Measurements from ENCODE around the gene PRKCD. TPM values are rescaled to one million over a fixed set of nuclear protein-coding genes. Genes with fewer than 3 reads are reported as not detected.
A peak's percentile ranks its signal among the peaks of the same experiment; 100 is the strongest.

PRKCD gene
- total RNA-seq, 2 experiments from 2014 or later = 9.1 to 10.2 TPM

DNA sequence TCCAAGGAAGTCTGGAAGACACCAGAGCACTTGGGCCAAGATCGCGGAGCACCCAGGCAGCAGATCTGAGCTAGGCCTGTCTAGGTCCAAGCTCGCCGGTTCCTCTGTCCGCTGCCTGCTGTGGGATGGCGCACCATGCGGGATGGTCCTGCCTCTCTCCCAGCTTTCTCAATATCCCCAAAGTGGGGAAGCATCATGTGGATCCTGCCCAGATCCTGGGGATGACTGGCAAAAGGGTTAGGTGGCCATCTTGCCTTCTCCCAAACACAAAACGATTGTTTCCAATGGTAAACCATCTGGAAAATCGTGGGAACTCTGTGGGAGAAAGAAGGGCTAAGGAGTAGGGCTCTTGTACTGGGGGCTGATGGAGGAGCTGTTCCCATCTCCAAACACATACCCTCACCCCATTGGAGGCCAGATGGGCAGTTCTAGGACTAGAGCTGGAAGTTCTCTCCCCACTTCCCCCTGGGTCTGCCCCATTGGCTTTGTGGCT, 8.9 kb downstream of the PRKCD start:
- peaks cover 14% of the 10 kb centered on the region for H3K4me1 Mint-ChIP-seq (ENCODE audit: low read depth)
- no peaks in the 10 kb centered on the region for H3K27me3 Mint-ChIP-seq (ENCODE audit: low read depth)
- no peaks in the 10 kb centered on the region for H3K36me3 Mint-ChIP-seq (ENCODE audit: low read depth)
- no peak overlapping the region for H3K27ac Mint-ChIP-seq
- no peak overlapping the region for H3K4me3 Mint-ChIP-seq
- intact Hi-C loops (cut with micrococcal nuclease) = no loop called here
- H3K9me3 Mint-ChIP-seq = no peaks in the 10 kb centered on the region
- DNase-seq = no peak
- CTCF ChIA-PET = interaction anchor here (1.3 to 1.4 kb wide), 2 partner anchors 23 to 36 kb away, joined by 3 read pairs; no protein-coding TSS in a partner anchor

DNA sequence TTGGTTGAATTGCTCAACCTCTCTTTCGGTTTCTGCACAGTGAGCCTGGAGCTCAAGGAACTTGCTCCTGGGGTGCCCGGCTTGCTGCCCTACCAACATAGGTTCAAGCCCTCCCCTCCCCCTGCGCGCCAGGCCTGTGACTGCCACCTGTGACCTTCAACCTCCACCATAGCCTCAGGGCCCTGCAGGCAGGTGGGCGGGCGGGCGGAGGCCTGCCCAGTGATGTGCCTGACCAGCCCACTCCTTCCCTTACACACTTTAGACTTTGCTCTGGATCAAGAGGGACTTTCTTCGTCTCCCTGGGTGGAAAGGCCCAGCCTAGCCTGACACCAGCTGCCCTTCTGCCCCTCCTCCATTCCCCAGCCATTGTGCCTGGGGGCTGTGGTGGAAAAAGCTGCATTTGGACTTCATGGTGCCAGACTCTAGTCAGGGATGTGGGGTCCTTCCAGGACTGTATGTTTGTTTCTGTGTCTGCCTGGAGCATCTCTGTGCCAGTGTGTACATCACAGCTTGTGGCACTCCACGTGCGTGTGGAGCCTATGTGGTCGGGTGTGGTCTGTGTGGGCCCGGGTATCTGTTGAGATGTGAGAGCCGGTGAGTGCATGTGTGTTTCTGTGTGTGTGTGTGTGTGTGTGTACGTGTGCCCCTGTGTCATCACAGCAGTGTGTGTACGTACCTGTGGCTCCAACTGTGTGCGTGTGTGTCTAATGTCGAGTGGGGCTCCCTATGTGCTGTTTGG, 9.5 kb downstream of the PRKCD start:
- CTCF ChIA-PET = interaction anchor here (1.3 to 1.4 kb wide), 2 partner anchors 24 to 36 kb away, joined by 3 read pairs; no protein-coding TSS in a partner anchor
- peak; percentile 37 for DNase-seq
- H3K36me3 Mint-ChIP-seq (ENCODE audit: low read depth) = peaks cover under 1% of the 10 kb centered on the region
- H3K4me1 Mint-ChIP-seq (ENCODE audit: low read depth) = peaks cover 14% of the 10 kb centered on the region
- no peak overlapping the region for H3K27ac Mint-ChIP-seq
- H3K9me3 Mint-ChIP-seq = no peaks in the 10 kb centered on the region
- H3K4me3 Mint-ChIP-seq = no peak overlapping the region
- intact Hi-C loops (cut with micrococcal nuclease) = no loop called here
- no peaks in the 10 kb centered on the region for H3K27me3 Mint-ChIP-seq (ENCODE audit: low read depth)

DNA sequence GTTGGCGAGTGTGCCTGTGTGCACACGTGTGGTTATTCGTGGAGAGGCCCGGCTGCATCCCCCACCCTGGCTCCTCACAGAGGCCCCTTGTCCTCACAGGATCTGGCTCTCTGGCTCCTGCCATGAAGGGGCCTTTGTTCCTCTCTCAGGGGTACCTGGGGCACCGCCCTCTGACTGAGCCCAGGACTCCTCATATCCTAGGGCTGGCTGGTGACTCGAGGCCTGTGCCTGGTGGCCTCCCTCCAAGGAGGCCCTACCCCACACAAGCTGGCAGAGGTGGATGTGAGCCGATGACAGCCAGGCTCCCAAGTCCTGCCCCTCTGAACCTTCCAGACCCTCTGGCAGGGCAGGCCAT, 10.0 kb downstream of the PRKCD start:
- H3K4me1 Mint-ChIP-seq (ENCODE audit: low read depth) = peaks cover 14% of the 10 kb centered on the region
- peaks cover 2% of the 10 kb centered on the region for H3K36me3 Mint-ChIP-seq (ENCODE audit: low read depth)
- no peak overlapping the region for H3K27ac Mint-ChIP-seq
- CTCF ChIA-PET = interaction anchor here (0.9 to 1.3 kb wide), 2 partner anchors 24 to 39 kb away, joined by 3 read pairs; no protein-coding TSS in a partner anchor
- H3K27me3 Mint-ChIP-seq (ENCODE audit: low read depth) = no peaks in the 10 kb centered on the region
- no peak overlapping the region for H3K4me3 Mint-ChIP-seq
- no peaks in the 10 kb centered on the region for H3K9me3 Mint-ChIP-seq
- no peak for DNase-seq
- intact Hi-C loops (cut with micrococcal nuclease) = no loop called here

- Mint-ChIP-seq H3K27me3 (ENCODE audit: low read depth) (no peaks in the 10 kb centered on the region), H3K36me3 (ENCODE audit: low read depth) (peaks cover 2% of the 10 kb centered on the region), H3K9me3 (no peaks in the 10 kb centered on the region), H3K4me1 (ENCODE audit: low read depth) (peaks cover 14% of the 10 kb centered on the region), H3K27ac (no peak overlapping the region), H3K4me3 (no peak overlapping the region)
- intact Hi-C loops (cut with micrococcal nuclease) = no loop called here
- no peak for DNase-seq
- CTCF ChIA-PET = interaction anchor here (0.9 to 1.1 kb wide), 2 partner anchors 39 to 75 kb away, joined by 3 read pairs; no protein-coding TSS in a partner anchor
Measured at GRCh38 chr3:53171827-53172505, 11.0 kb downstream of the PRKCD start.

DNA sequence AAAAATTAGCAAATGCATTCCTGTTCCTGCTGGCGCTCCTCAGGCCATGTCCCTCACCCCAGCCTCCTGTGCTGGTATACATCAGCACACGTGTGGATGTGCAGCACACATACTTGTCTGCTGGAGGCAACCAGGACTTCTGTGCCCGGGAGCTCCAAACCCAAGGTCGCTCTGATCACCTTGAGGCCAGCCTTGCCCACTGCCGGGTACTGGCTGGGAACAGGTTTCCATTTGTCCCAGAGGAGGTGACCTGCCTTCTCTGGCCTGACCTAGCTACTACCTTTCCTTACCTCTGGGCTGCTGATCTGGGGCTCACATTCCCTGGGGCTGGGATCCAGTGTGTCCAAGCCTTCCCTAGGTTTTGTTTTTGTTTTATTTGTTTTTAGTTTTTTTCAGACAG, 12.1 kb downstream of the PRKCD start:
- CTCF ChIA-PET = interaction anchor here (1.1 kb wide), 1 partner anchor 76 kb away, joined by 3 read pairs; no protein-coding TSS in a partner anchor
- Mint-ChIP-seq H3K4me1 (ENCODE audit: low read depth) (peaks cover 14% of the 10 kb centered on the region), H3K36me3 (ENCODE audit: low read depth) (peaks cover 2% of the 10 kb centered on the region)

GRCh38 chr3:53174346-53175250, 13.6 kb downstream of the PRKCD start:
- H3K27ac Mint-ChIP-seq = no peak overlapping the region
- DNase-seq = no peak

More for the DNA sequence above, 12.1 kb downstream of the PRKCD start:
- Mint-ChIP-seq H3K4me3 (no peak overlapping the region), H3K27ac (no peak overlapping the region), H3K27me3 (ENCODE audit: low read depth) (no peaks in the 10 kb centered on the region), H3K9me3 (no peaks in the 10 kb centered on the region)
- intact Hi-C loops (cut with micrococcal nuclease) = no loop called here
- DNase-seq = no peak

GRCh38 chr3:53175613-53176540, 14.9 kb downstream of the PRKCD start:
- CTCF ChIA-PET = interaction anchor here (1.2 kb wide), 1 partner anchor 20 kb away, joined by 3 read pairs; no protein-coding TSS in a partner anchor
- H3K4me3 Mint-ChIP-seq = no peak overlapping the region

More at GRCh38 chr3:53174346-53175250, 13.6 kb downstream of the PRKCD start:
- Mint-ChIP-seq H3K4me3 (no peak overlapping the region), H3K36me3 (ENCODE audit: low read depth) (peaks cover 2% of the 10 kb centered on the region), H3K27me3 (ENCODE audit: low read depth) (no peaks in the 10 kb centered on the region), H3K4me1 (ENCODE audit: low read depth) (peaks cover 8% of the 10 kb centered on the region), H3K9me3 (no peaks in the 10 kb centered on the region)
- CTCF ChIA-PET = no interaction called here
- intact Hi-C loops (cut with micrococcal nuclease) = no loop called here

DNA sequence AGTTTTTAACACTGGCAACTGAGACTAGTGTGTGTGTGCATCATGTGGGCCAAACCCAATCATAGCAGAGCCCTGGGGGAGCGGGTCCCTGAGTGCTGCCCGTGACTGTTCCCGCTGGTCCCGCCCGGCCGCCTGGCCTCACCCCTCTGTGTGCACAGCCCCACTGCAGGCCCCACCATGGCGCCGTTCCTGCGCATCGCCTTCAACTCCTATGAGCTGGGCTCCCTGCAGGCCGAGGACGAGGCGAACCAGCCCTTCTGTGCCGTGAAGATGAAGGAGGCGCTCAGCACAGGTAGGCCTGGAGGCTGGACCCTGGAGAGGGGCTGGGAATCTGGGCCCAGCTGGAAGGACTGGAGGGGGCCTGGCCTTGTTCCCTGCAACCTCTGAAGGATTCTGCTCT, 17.2 kb downstream of the PRKCD start:
- Mint-ChIP-seq H3K4me1 (ENCODE audit: low read depth) (no peaks in the 10 kb centered on the region), H3K36me3 (ENCODE audit: low read depth) (peaks cover 2% of the 10 kb centered on the region), H3K27ac (no peak overlapping the region), H3K4me3 (no peak overlapping the region), H3K27me3 (ENCODE audit: low read depth) (no peaks in the 10 kb centered on the region), H3K9me3 (no peaks in the 10 kb centered on the region)
- CTCF ChIA-PET = no interaction called here
- intact Hi-C loops (cut with micrococcal nuclease) = no loop called here
- DNase-seq = no peak

More at GRCh38 chr3:53175613-53176540, 14.9 kb downstream of the PRKCD start:
- intact Hi-C loops (cut with micrococcal nuclease) = no loop called here
- H3K27ac Mint-ChIP-seq = no peak overlapping the region
- no peaks in the 10 kb centered on the region for H3K9me3 Mint-ChIP-seq
- H3K4me1 Mint-ChIP-seq (ENCODE audit: low read depth) = peaks cover 2% of the 10 kb centered on the region
- no peak for DNase-seq
- H3K36me3 Mint-ChIP-seq (ENCODE audit: low read depth) = peaks cover 2% of the 10 kb centered on the region
- no peaks in the 10 kb centered on the region for H3K27me3 Mint-ChIP-seq (ENCODE audit: low read depth)

GRCh38 chr3:53179580-53179979, 18.6 kb downstream of the PRKCD start:
- DNase-seq = no peak
- H3K36me3 Mint-ChIP-seq (ENCODE audit: low read depth) = peaks cover 2% of the 10 kb centered on the region
- H3K4me3 Mint-ChIP-seq = no peak overlapping the region
- H3K4me1 Mint-ChIP-seq (ENCODE audit: low read depth) = no peaks in the 10 kb centered on the region
- CTCF ChIA-PET = interaction anchor here (0.7 kb wide), 1 partner anchor 17 kb away, joined by 3 read pairs; no protein-coding TSS in a partner anchor
- H3K27me3 Mint-ChIP-seq (ENCODE audit: low read depth) = no peaks in the 10 kb centered on the region
- no peak overlapping the region for H3K27ac Mint-ChIP-seq
- H3K9me3 Mint-ChIP-seq = no peaks in the 10 kb centered on the region
- intact Hi-C loops (cut with micrococcal nuclease) = no loop called here

GRCh38 chr3:53180305-53181023, 19.5 kb downstream of the PRKCD start:
- no peaks in the 10 kb centered on the region for H3K27me3 Mint-ChIP-seq (ENCODE audit: low read depth)
- intact Hi-C loops (cut with micrococcal nuclease) = no loop called here
- no peak for DNase-seq
- H3K27ac Mint-ChIP-seq = no peak overlapping the region
- H3K4me1 Mint-ChIP-seq (ENCODE audit: low read depth) = no peaks in the 10 kb centered on the region
- no peaks in the 10 kb centered on the region for H3K9me3 Mint-ChIP-seq
- CTCF ChIA-PET = interaction anchor here (0.7 kb wide), 1 partner anchor 16 kb away, joined by 3 read pairs; no protein-coding TSS in a partner anchor
- H3K4me3 Mint-ChIP-seq = no peak overlapping the region
- H3K36me3 Mint-ChIP-seq (ENCODE audit: low read depth) = peaks cover 4% of the 10 kb centered on the region

DNA sequence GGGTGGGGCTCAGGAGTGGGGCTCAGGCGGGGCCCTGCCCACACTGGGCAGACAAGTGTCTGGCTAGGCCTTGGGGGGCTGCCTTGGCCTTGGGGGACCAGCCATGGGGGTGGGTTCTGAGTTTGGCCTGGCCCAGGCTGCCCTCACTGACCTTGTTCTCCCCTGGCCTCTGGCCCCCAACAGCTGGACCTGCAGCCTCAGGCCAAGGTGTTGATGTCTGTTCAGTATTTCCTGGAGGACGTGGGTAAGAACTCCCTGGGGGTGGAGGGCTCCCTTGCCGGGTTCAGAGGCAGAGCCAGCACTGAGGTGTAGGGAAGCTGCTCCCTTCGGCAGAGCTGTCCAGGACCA, 20.0 kb downstream of the PRKCD start:
- CTCF ChIA-PET = no interaction called here
- Mint-ChIP-seq H3K4me3 (no peak overlapping the region), H3K27me3 (ENCODE audit: low read depth) (no peaks in the 10 kb centered on the region), H3K9me3 (no peaks in the 10 kb centered on the region), H3K27ac (no peak overlapping the region), H3K36me3 (ENCODE audit: low read depth) (peaks cover 2% of the 10 kb centered on the region), H3K4me1 (ENCODE audit: low read depth) (no peaks in the 10 kb centered on the region)
- intact Hi-C loops (cut with micrococcal nuclease) = no loop called here
- DNase-seq = no peak
